ENCODE measurements around the gene ZC3H12A. TPM values are rescaled to one million over a fixed set of nuclear protein-coding genes. Genes with fewer than 3 reads are reported as not detected.

The ZC3H12A gene
- total and polyA plus RNA-seq, 2 experiments from 2014 or later, result 9.0 to 9.3 TPM

DNA sequence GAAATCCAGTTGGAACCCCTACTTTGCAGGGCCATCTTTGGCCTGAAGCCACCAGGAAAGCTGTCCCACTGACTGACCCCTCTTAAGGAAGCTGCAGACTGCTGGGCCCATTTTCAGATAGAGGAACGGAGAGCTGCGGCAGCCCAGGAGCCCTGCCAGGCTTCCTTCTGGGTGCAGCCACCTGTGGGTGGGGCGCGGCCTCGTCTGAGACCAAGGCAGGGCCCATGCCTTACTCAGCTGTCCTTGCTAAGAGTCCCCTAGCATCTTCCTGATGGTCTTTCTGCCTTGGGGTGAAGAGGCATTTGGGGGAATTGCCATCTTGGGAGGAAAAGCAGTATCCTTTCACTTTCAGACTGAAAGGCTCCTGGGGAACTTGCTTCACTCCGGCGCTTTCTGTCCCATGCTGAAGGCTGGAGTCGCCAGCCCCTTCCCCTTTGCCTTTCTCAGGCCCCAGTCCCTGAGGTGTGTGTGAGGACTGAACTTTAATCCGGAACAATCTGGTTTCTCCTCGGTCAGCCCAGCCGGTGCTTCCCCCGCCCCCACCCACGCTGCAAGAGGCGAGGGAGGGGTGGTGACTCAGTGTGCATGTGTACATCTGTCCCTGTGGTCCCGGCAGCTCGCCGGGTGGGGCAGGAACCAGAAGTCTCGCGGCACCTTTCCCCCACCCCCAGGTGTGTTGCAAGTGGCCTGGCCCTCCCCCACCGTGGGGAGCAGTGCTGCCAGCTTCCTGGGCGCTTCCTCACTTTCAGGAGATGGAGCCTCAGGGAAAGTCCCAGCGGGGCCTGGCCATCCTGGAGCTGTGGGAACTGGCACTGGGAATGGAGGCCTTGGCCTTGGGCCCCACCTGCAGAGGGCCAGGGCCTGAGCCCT is 5.1 kb downstream of the ZC3H12A start:
- Mint-ChIP-seq H3K4me1 (peaks cover 42% of the 10 kb centered on the region), H3K4me3 (no peak overlapping the region), H3K36me3 (ENCODE audit: low read depth) (peaks cover 50% of the 10 kb centered on the region), H3K27me3 (ENCODE audit: insufficient read depth, low read depth, poor library complexity) (peaks cover 12% of the 10 kb centered on the region), H3K27ac (peak overlapping the region; percentile 80), H3K9me3 (no peaks in the 10 kb centered on the region)
- H3K27me3 ChIP-seq (ENCODE audit: insufficient read depth), result no peaks in the 10 kb centered on the region
- H3K4me2 ChIP-seq, result no peak overlapping the region; the same call in 1 of the 2 replicates
- no peak overlapping the region for H3K27ac ChIP-seq (ENCODE audit: low read depth)
- H3K4me1 ChIP-seq (ENCODE audit: insufficient read depth), result peaks cover 35% of the 10 kb centered on the region
- no peaks in the 10 kb centered on the region; the same call in 1 of the 2 replicates for H4K20me1 ChIP-seq (replicated peaks; ENCODE audit: insufficient read depth)
- no peak for DNase-seq (ENCODE audit: low spot score)
- ATAC-seq, result no peak
- no peaks in the 10 kb centered on the region for H3K9me2 ChIP-seq (ENCODE audit: insufficient read depth)
- H3K79me2 ChIP-seq (replicated peaks; ENCODE audit: insufficient read depth), result peaks cover 29% of the 10 kb centered on the region
- H3K4me3 ChIP-seq, result no peak overlapping the region
- no peak overlapping the region for H2AFZ ChIP-seq
- H3F3A ChIP-seq (replicated peaks; ENCODE audit: low read depth), result no peaks in the 10 kb centered on the region
- TF ChIP-seq CREB1 (CRISPR knock-in tag; IDR thresholded peaks at IDR 0.05; ENCODE audit: low read depth) (no peak), EZH2phosphoT487 (IDR thresholded peaks at IDR 0.05; ENCODE audit: unreplicated experiment) (no peak), NANOG (IDR thresholded peaks at IDR 0.05; ENCODE audit: borderline replicate concordance) (no peak), EZH2 (IDR thresholded peaks at IDR 0.05; ENCODE audit: low read depth, unreplicated experiment) (no peak), ZNF331 (CRISPR knock-in tag; IDR thresholded peaks at IDR 0.05; ENCODE audit: low read depth) (no peak), POLR2AphosphoS5 (IDR thresholded peaks at IDR 0.05; ENCODE audit: low read depth) (no peak), JUNB (IDR thresholded peaks at IDR 0.05; ENCODE audit: unreplicated experiment) (no peak), ZNF114 (CRISPR knock-in tag; IDR thresholded peaks at IDR 0.05) (no peak), STAT1 (IDR thresholded peaks at IDR 0.05; ENCODE audit: unreplicated experiment) (no peak)
- TF ChIP-seq, protein P1, sequence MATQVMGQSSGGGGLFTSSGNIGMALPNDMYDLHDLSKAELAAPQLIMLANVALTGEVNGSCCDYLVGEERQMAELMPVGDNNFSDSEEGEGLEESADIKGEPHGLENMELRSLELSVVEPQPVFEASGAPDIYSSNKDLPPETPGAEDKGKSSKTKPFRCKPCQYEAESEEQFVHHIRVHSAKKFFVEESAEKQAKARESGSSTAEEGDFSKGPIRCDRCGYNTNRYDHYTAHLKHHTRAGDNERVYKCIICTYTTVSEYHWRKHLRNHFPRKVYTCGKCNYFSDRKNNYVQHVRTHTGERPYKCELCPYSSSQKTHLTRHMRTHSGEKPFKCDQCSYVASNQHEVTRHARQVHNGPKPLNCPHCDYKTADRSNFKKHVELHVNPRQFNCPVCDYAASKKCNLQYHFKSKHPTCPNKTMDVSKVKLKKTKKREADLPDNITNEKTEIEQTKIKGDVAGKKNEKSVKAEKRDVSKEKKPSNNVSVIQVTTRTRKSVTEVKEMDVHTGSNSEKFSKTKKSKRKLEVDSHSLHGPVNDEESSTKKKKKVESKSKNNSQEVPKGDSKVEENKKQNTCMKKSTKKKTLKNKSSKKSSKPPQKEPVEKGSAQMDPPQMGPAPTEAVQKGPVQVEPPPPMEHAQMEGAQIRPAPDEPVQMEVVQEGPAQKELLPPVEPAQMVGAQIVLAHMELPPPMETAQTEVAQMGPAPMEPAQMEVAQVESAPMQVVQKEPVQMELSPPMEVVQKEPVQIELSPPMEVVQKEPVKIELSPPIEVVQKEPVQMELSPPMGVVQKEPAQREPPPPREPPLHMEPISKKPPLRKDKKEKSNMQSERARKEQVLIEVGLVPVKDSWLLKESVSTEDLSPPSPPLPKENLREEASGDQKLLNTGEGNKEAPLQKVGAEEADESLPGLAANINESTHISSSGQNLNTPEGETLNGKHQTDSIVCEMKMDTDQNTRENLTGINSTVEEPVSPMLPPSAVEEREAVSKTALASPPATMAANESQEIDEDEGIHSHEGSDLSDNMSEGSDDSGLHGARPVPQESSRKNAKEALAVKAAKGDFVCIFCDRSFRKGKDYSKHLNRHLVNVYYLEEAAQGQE (IDR thresholded peaks at IDR 0.05; ENCODE audit: unreplicated experiment), result no peak
- TF ChIP-seq, protein P2, sequence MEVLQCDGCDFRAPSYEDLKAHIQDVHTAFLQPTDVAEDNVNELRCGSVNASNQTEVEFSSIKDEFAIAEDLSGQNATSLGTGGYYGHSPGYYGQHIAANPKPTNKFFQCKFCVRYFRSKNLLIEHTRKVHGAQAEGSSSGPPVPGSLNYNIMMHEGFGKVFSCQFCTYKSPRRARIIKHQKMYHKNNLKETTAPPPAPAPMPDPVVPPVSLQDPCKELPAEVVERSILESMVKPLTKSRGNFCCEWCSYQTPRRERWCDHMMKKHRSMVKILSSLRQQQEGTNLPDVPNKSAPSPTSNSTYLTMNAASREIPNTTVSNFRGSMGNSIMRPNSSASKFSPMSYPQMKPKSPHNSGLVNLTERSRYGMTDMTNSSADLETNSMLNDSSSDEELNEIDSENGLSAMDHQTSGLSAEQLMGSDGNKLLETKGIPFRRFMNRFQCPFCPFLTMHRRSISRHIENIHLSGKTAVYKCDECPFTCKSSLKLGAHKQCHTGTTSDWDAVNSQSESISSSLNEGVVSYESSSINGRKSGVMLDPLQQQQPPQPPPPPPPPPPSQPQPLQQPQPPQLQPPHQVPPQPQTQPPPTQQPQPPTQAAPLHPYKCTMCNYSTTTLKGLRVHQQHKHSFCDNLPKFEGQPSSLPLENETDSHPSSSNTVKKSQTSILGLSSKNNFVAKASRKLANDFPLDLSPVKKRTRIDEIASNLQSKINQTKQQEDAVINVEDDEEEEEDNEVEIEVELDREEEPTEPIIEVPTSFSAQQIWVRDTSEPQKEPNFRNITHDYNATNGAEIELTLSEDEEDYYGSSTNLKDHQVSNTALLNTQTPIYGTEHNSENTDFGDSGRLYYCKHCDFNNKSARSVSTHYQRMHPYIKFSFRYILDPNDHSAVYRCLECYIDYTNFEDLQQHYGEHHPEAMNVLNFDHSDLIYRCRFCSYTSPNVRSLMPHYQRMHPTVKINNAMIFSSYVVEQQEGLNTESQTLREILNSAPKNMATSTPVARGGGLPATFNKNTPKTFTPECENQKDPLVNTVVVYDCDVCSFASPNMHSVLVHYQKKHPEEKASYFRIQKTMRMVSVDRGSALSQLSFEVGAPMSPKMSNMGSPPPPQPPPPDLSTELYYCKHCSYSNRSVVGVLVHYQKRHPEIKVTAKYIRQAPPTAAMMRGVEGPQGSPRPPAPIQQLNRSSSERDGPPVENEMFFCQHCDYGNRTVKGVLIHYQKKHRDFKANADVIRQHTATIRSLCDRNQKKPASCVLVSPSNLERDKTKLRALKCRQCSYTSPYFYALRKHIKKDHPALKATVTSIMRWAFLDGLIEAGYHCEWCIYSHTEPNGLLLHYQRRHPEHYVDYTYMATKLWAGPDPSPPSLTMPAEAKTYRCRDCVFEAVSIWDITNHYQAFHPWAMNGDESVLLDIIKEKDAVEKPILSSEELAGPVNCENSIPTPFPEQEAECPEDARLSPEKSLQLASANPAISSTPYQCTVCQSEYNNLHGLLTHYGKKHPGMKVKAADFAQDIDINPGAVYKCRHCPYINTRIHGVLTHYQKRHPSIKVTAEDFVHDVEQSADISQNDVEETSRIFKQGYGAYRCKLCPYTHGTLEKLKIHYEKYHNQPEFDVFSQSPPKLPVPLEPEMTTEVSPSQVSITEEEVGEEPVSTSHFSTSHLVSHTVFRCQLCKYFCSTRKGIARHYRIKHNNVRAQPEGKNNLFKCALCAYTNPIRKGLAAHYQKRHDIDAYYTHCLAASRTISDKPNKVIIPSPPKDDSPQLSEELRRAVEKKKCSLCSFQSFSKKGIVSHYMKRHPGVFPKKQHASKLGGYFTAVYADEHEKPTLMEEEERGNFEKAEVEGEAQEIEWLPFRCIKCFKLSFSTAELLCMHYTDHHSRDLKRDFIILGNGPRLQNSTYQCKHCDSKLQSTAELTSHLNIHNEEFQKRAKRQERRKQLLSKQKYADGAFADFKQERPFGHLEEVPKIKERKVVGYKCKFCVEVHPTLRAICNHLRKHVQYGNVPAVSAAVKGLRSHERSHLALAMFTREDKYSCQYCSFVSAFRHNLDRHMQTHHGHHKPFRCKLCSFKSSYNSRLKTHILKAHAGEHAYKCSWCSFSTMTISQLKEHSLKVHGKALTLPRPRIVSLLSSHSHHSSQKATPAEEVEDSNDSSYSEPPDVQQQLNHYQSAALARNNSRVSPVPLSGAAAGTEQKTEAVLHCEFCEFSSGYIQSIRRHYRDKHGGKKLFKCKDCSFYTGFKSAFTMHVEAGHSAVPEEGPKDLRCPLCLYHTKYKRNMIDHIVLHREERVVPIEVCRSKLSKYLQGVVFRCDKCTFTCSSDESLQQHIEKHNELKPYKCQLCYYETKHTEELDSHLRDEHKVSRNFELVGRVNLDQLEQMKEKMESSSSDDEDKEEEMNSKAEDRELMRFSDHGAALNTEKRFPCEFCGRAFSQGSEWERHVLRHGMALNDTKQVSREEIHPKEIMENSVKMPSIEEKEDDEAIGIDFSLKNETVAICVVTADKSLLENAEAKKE (CRISPR knock-in tag; IDR thresholded peaks at IDR 0.05), result no peak
- TF ChIP-seq, protein P3, sequence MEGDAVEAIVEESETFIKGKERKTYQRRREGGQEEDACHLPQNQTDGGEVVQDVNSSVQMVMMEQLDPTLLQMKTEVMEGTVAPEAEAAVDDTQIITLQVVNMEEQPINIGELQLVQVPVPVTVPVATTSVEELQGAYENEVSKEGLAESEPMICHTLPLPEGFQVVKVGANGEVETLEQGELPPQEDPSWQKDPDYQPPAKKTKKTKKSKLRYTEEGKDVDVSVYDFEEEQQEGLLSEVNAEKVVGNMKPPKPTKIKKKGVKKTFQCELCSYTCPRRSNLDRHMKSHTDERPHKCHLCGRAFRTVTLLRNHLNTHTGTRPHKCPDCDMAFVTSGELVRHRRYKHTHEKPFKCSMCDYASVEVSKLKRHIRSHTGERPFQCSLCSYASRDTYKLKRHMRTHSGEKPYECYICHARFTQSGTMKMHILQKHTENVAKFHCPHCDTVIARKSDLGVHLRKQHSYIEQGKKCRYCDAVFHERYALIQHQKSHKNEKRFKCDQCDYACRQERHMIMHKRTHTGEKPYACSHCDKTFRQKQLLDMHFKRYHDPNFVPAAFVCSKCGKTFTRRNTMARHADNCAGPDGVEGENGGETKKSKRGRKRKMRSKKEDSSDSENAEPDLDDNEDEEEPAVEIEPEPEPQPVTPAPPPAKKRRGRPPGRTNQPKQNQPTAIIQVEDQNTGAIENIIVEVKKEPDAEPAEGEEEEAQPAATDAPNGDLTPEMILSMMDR (conservative IDR thresholded peaks at IDR 0.05; ENCODE audit: low read depth in 2 of 2), result no peak
- TF ChIP-seq, protein P4, sequence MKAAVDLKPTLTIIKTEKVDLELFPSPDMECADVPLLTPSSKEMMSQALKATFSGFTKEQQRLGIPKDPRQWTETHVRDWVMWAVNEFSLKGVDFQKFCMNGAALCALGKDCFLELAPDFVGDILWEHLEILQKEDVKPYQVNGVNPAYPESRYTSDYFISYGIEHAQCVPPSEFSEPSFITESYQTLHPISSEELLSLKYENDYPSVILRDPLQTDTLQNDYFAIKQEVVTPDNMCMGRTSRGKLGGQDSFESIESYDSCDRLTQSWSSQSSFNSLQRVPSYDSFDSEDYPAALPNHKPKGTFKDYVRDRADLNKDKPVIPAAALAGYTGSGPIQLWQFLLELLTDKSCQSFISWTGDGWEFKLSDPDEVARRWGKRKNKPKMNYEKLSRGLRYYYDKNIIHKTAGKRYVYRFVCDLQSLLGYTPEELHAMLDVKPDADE (IDR thresholded peaks at IDR 0.05), result no peak
- H3K36me3 ChIP-seq (ENCODE audit: insufficient read depth), result no peaks in the 10 kb centered on the region

Data from GM23338 (cell line).